ENCODE measurements around the gene PSENEN.
"Not testable (repeated sequence)": the region's sequence is repeated elsewhere in the genome, so short reads cannot be mapped to it uniquely, and the experiment has no call there.

The PSENEN gene

GRCh38 chr19:35718345-35719041 lies 27.0 kb upstream of the PSENEN start:
- DNase-seq (ENCODE audit: low read depth in 2 of 2): no peak

GRCh38 chr19:35719402-35720162 lies 25.9 kb upstream of the PSENEN start:
- no peak for DNase-seq (ENCODE audit: low read depth in 2 of 2)

- DNase-seq (ENCODE audit: low read depth in 2 of 2): no peak
These were observed 25.3 kb upstream of the PSENEN start for GRCh38 chr19:35720163-35720524.

- DNase-seq (ENCODE audit: low read depth in 2 of 2): no peak
These were observed 24.8 kb upstream of the PSENEN start for GRCh38 chr19:35720648-35721047.

GRCh38 chr19:35721374-35721773 lies 24.1 kb upstream of the PSENEN start:
- DNase-seq (ENCODE audit: low read depth in 2 of 2): no peak

- DNase-seq (ENCODE audit: low read depth in 2 of 2): no peak
These were observed 23.0 kb upstream of the PSENEN start for GRCh38 chr19:35722461-35722860.

GRCh38 chr19:35722897-35723296 lies 22.6 kb upstream of the PSENEN start:
- no peak for DNase-seq (ENCODE audit: low read depth in 2 of 2)

GRCh38 chr19:35723671-35724070 lies 21.8 kb upstream of the PSENEN start:
- no peak for DNase-seq (ENCODE audit: low read depth in 2 of 2)

GRCh38 chr19:35724132-35724531 lies 21.3 kb upstream of the PSENEN start:
- not testable (repeated sequence) for DNase-seq (ENCODE audit: low read depth in 2 of 2)

- DNase-seq (ENCODE audit: low read depth in 2 of 2): no peak
These were observed 20.9 kb upstream of the PSENEN start for GRCh38 chr19:35724560-35724959.

GRCh38 chr19:35725216-35725861 lies 20.1 kb upstream of the PSENEN start:
- DNase-seq (ENCODE audit: low read depth in 2 of 2): no peak

GRCh38 chr19:35727053-35727955 lies 18.1 kb upstream of the PSENEN start:
- DNase-seq (ENCODE audit: low read depth in 2 of 2): no peak

GRCh38 chr19:35727956-35728706 lies 17.3 kb upstream of the PSENEN start:
- DNase-seq (ENCODE audit: low read depth in 2 of 2): no peak

GRCh38 chr19:35729021-35729420 lies 16.4 kb upstream of the PSENEN start:
- DNase-seq (ENCODE audit: low read depth in 2 of 2): no peak

GRCh38 chr19:35729763-35730162 lies 15.7 kb upstream of the PSENEN start:
- DNase-seq (ENCODE audit: low read depth in 2 of 2): no peak

GRCh38 chr19:35730326-35730725 lies 15.1 kb upstream of the PSENEN start:
- DNase-seq (ENCODE audit: low read depth in 2 of 2): no peak

- no peak for DNase-seq (ENCODE audit: low read depth in 2 of 2)
These were observed 14.1 kb upstream of the PSENEN start for GRCh38 chr19:35731353-35731752.

- DNase-seq (ENCODE audit: low read depth in 2 of 2): no peak
These were observed 13.6 kb upstream of the PSENEN start for GRCh38 chr19:35731779-35732405.

GRCh38 chr19:35732540-35733179 lies 12.8 kb upstream of the PSENEN start:
- DNase-seq (ENCODE audit: low read depth in 2 of 2): no peak

Measured in stimulated activated CD4-positive, alpha-beta T cell treated with anti-CD3 and anti-CD28 coated beads, Interleukin-4, amount 100 ng/mL, for 48 hours (primary cell).